Omental fat pad (tissue), 4 donors: ENCODE measurements around the gene LLGL1. TPM values are rescaled to one million over a fixed set of nuclear protein-coding genes. Genes with fewer than 3 reads are reported as not detected.

Source experiments
- ATAC-seq: fragments of 150-250 bp; one replicate; pipeline ENCODE4 v1.9.1; 2016; ENCODE audit warnings: mild to moderate bottlenecking, moderate library complexity; ENCODE audit not compliant: low FRiP score
- DNase-seq: peaks from one replicate; pipeline ENCODE4 v3.0.0-alpha.2; 2019; ENCODE audit warnings: low spot score
- CTCF ChIP-seq, 3 donors: fragments of 450-650 bp; IDR thresholded peaks; one replicate each; pipeline ENCODE4 v1.5.1; 2016 to 2017; ENCODE audit warnings: antibody characterized with exemption in 3 of 3, mild to moderate bottlenecking in 3 of 3, moderate library complexity in 2 of 3
- total RNA-seq, 4 donors: library from RNA; depleted of rRNA; stranded (reverse); fragments of >200 nt; gene quantifications; one replicate each; pipeline ENCODE4 v1.1.0, GENCODE V29; 2016

Gene LLGL1
- total RNA-seq, 4 donors from 2014 or later = 10.2 to 24.0 (median 13.2) TPM

GRCh38 chr17:18194394-18194793 lies 31.0 kb upstream of the LLGL1 start:
- TF ChIP-seq CTCF (IDR thresholded peaks at IDR 0.05) = no peak
- ATAC-seq (no peak), DNase-seq (no peak)

DNA sequence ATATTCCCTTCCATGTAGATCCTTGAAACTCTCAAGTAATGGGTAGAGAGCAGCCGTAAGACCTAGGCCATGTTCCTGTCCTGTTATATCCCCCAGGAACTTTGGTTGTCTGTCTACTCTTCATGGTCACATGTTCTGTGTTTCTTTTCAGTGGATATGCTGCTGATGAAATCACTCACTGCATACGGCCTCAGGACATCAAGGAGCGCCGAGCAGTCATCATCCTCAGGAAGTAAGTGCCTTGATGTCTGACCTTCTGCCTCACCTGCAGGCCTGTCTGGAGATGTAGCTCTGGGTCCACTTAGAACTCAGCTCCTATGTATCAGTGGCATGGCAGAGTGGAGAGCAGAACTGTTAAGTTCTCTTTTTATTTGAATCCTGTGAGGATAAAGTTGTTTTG lies 30.6 kb upstream of the LLGL1 start:
- no peak for TF ChIP-seq CTCF (IDR thresholded peaks at IDR 0.05)
- ATAC-seq = no peak

GRCh38 chr17:18195246-18195645 lies 30.2 kb upstream of the LLGL1 start:
- no peak for DNase-seq
- no peak for TF ChIP-seq CTCF (IDR thresholded peaks at IDR 0.05)

More for the DNA sequence above, 30.6 kb upstream of the LLGL1 start:
- DNase-seq = no peak

GRCh38 chr17:18197535-18198194 lies 27.8 kb upstream of the LLGL1 start:
- no peak for ATAC-seq

More at GRCh38 chr17:18195246-18195645, 30.2 kb upstream of the LLGL1 start:
- no peak for ATAC-seq

GRCh38 chr17:18198530-18198929 lies 26.9 kb upstream of the LLGL1 start:
- no peak for TF ChIP-seq CTCF (IDR thresholded peaks at IDR 0.05)
- ATAC-seq (no peak), DNase-seq (no peak)

More at GRCh38 chr17:18197535-18198194, 27.8 kb upstream of the LLGL1 start:
- TF ChIP-seq CTCF (IDR thresholded peaks at IDR 0.05) = no peak
- no peak for DNase-seq

GRCh38 chr17:18201108-18201507 lies 24.3 kb upstream of the LLGL1 start:
- no peak for DNase-seq
- ATAC-seq = no peak
- no peak for TF ChIP-seq CTCF (IDR thresholded peaks at IDR 0.05)

GRCh38 chr17:18203308-18203707 lies 22.1 kb upstream of the LLGL1 start:
- TF ChIP-seq CTCF (IDR thresholded peaks at IDR 0.05) = no peak
- ATAC-seq = peak; percentile 17
- no peak for DNase-seq
